ENCODE data around the gene OBSCN.

GRCh38 chr1:228368801-228369607, 161.2 kb downstream of the OBSCN start:
- TF ChIP-seq CTCF (conservative IDR thresholded peaks at IDR 0.05; ENCODE audit: low read length) (no peak), EZH2phosphoT487 (IDR thresholded peaks at IDR 0.05; ENCODE audit: borderline replicate concordance) (no peak)
